Activated CD4-positive, alpha-beta T cell treated with anti-CD3 and anti-CD28 coated beads, Interleukin-2, amount 50 U/mL, for 4 hours (primary cell): ENCODE measurements around the gene RHBDD2.

Experiments
- DNase-seq, 2 experiments: peaks; one replicate each; pipeline ENCODE4 v3.0.0-alpha.2; 2020

The RHBDD2 gene

GRCh38 chr7:75922966-75923603 is 44.3 kb downstream of the RHBDD2 start:
- no peak for DNase-seq

- DNase-seq: no peak
These were observed 45.4 kb downstream of the RHBDD2 start for GRCh38 chr7:75924256-75924655.

- no peak for DNase-seq
These were observed 46.1 kb downstream of the RHBDD2 start for GRCh38 chr7:75924889-75925288.

GRCh38 chr7:75925717-75926435 is 47.0 kb downstream of the RHBDD2 start:
- DNase-seq: no peak

- DNase-seq: no peak
These were observed 49.7 kb downstream of the RHBDD2 start for GRCh38 chr7:75928568-75928914.

GRCh38 chr7:75931680-75932079 is 52.8 kb downstream of the RHBDD2 start:
- no peak for DNase-seq

- DNase-seq: no peak
These were observed 59.3 kb downstream of the RHBDD2 start for GRCh38 chr7:75937958-75938786.
